Stomach smooth muscle (tissue), 2 donors: Measurements from ENCODE around the gene PDE5A.
"Not testable (repeated sequence)": the region's sequence is repeated elsewhere in the genome, so short reads cannot be mapped to it uniquely, and the experiment has no call there.

Experiments
- H3K27ac ChIP-seq: one replicate; pipeline ENCODE4 v1.7.0; 2013; ENCODE audit warnings: mild to moderate bottlenecking, low read length, inconsistent platforms
- H3K27me3 ChIP-seq, 2 donors: one replicate each; pipeline ENCODE4 v1.7.0; 2013; ENCODE audit warnings: low read length in 2 of 2; ENCODE audit not compliant: insufficient read depth in 2 of 2, control insufficient read depth in 1 of 2
- H3K36me3 ChIP-seq, 2 donors: one replicate each; pipeline ENCODE4 v1.7.0; 2013; ENCODE audit warnings: low read length in 2 of 2; ENCODE audit not compliant: control insufficient read depth in 2 of 2, insufficient read depth in 2 of 2
- H3K4me1 ChIP-seq: one replicate; pipeline ENCODE4 v1.7.0; 2013; ENCODE audit warnings: low read length; ENCODE audit not compliant: control insufficient read depth, insufficient read depth
- H3K4me3 ChIP-seq, 2 donors: one replicate each; pipeline ENCODE4 v1.7.0; 2013; ENCODE audit warnings: low read length in 2 of 2
- H3K9ac ChIP-seq, 2 donors: one replicate each; pipeline ENCODE4 v1.7.0; 2013; ENCODE audit warnings: low read length in 2 of 2, mild to moderate bottlenecking in 1 of 2
- H3K9me3 ChIP-seq, 2 donors: one replicate each; pipeline ENCODE4 v1.7.0; 2013; ENCODE audit warnings: low read length in 2 of 2; ENCODE audit not compliant: control insufficient read depth in 2 of 2
- donor health status: healthy.
- donor health status: Pancreatic carcinoma.

PDE5A gene

GRCh38 chr4:119646347-119647071, 17.9 kb upstream of the PDE5A start:
- Histone ChIP-seq H3K27me3 (no peaks in the 10 kb centered on the region), H3K9me3 (no peaks in the 10 kb centered on the region), H3K36me3 (no peaks in the 10 kb centered on the region), H3K9ac (no peak overlapping the region), H3K27ac (no peak overlapping the region), H3K4me1 (no peaks in the 10 kb centered on the region), H3K4me3 (no peak overlapping the region)

GRCh38 chr4:119643306-119644042, 14.9 kb upstream of the PDE5A start:
- no peaks in the 10 kb centered on the region for H3K27me3 ChIP-seq
- H3K4me1 ChIP-seq = no peaks in the 10 kb centered on the region
- H3K27ac ChIP-seq = no peak overlapping the region
- no peaks in the 10 kb centered on the region for H3K36me3 ChIP-seq
- no peak overlapping the region for H3K4me3 ChIP-seq
- no peak overlapping the region for H3K9ac ChIP-seq
- no peaks in the 10 kb centered on the region for H3K9me3 ChIP-seq

- H3K27ac ChIP-seq = no peak overlapping the region
- no peak overlapping the region for H3K9ac ChIP-seq
Measured at GRCh38 chr4:119641765-119642164, 13.2 kb upstream of the PDE5A start.

GRCh38 chr4:119638359-119638758, 9.8 kb upstream of the PDE5A start:
- Histone ChIP-seq H3K9ac (no peak overlapping the region), H3K27me3 (no peaks in the 10 kb centered on the region), H3K36me3 (no peaks in the 10 kb centered on the region), H3K4me3 (no peak overlapping the region), H3K27ac (no peak overlapping the region), H3K9me3 (no peaks in the 10 kb centered on the region), H3K4me1 (no peaks in the 10 kb centered on the region)

More at GRCh38 chr4:119641765-119642164, 13.2 kb upstream of the PDE5A start:
- no peak overlapping the region for H3K4me3 ChIP-seq
- no peaks in the 10 kb centered on the region for H3K9me3 ChIP-seq
- no peaks in the 10 kb centered on the region for H3K36me3 ChIP-seq
- H3K27me3 ChIP-seq = no peaks in the 10 kb centered on the region
- no peaks in the 10 kb centered on the region for H3K4me1 ChIP-seq

- H3K9me3 ChIP-seq, H3K36me3 ChIP-seq, H3K4me3 ChIP-seq, H3K9ac ChIP-seq, H3K27ac ChIP-seq, H3K4me1 ChIP-seq, H3K27me3 ChIP-seq: not testable (repeated sequence)
Measured at GRCh38 chr4:119636851-119637250, 8.2 kb upstream of the PDE5A start.

- Histone ChIP-seq H3K9ac (no peak overlapping the region), H3K27me3 (no peaks in the 10 kb centered on the region), H3K36me3 (no peaks in the 10 kb centered on the region), H3K9me3 (no peaks in the 10 kb centered on the region), H3K27ac (no peak overlapping the region), H3K4me1 (peaks cover 3% of the 10 kb centered on the region), H3K4me3 (no peak overlapping the region)
Measured at GRCh38 chr4:119632216-119632615, 3.6 kb upstream of the PDE5A start.

GRCh38 chr4:119629142-119629471, 503 bp upstream of the PDE5A start:
- no peaks in the 10 kb centered on the region for H3K27me3 ChIP-seq
- H3K36me3 ChIP-seq = no peaks in the 10 kb centered on the region
- H3K4me1 ChIP-seq = peaks cover 3% of the 10 kb centered on the region
- peak overlapping the region; percentile 87 for H3K27ac ChIP-seq
- no peaks in the 10 kb centered on the region for H3K9me3 ChIP-seq
- peak overlapping the region; percentile 85 to 90 for H3K4me3 ChIP-seq
- H3K9ac ChIP-seq = peak overlapping the region; percentile 7 to 43

GRCh38 chr4:119627267-119628255, 1.0 kb downstream of the PDE5A start:
- Histone ChIP-seq H3K36me3 (no peaks in the 10 kb centered on the region), H3K9me3 (no peaks in the 10 kb centered on the region), H3K4me1 (peaks cover 3% of the 10 kb centered on the region), H3K9ac (peak overlapping the region; percentile 85 to 89), H3K4me3 (peak overlapping the region; percentile 90 to 95), H3K27me3 (no peaks in the 10 kb centered on the region), H3K27ac (peak overlapping the region; percentile 87)

- peaks cover 3% of the 10 kb centered on the region for H3K4me1 ChIP-seq
- H3K27me3 ChIP-seq = no peaks in the 10 kb centered on the region
- no peaks in the 10 kb centered on the region for H3K36me3 ChIP-seq
- H3K27ac ChIP-seq = peak overlapping the region; percentile 87
- H3K4me3 ChIP-seq = peak overlapping the region; percentile 90 to 95
- peak overlapping the region; percentile 85 to 89 for H3K9ac ChIP-seq
- H3K9me3 ChIP-seq = no peaks in the 10 kb centered on the region
Measured at GRCh38 chr4:119626943-119627266, 1.7 kb downstream of the PDE5A start.

GRCh38 chr4:119626420-119626819, 2.2 kb downstream of the PDE5A start:
- Histone ChIP-seq H3K4me1 (peaks cover 3% of the 10 kb centered on the region), H3K27ac (peak overlapping the region; percentile 87), H3K9ac (peak overlapping the region; percentile 85 to 89), H3K4me3 (peak overlapping the region; percentile 90 to 95), H3K27me3 (no peaks in the 10 kb centered on the region), H3K9me3 (no peaks in the 10 kb centered on the region), H3K36me3 (no peaks in the 10 kb centered on the region)
